K562 (cell line): ENCODE results near the gene MPHOSPH8. TPM values are rescaled to one million over a fixed set of nuclear protein-coding genes. Genes with fewer than 3 reads are reported as not detected.

ENCODE experiments used
- ATAC-seq: fragments of 200-7000 bp; cut with Tn5 transposase; 3 replicates; pipeline ENCODE4 v1.9.1; 2020; ENCODE audit warnings: moderate library complexity
- BruUV-seq: library from RNA; stranded (reverse); fragments of 400-500 nt; replicated peaks from 2 replicates; lab custom pipeline; 2021; lab: Mats Ljungman, UMichigan
- CTCF ChIA-PET: fragments of 300-600 bp; formaldehyde crosslinking; extraction: SDS; loops from one replicate; lab custom pipeline; 2021; ENCODE audit warnings: low intra/inter-chr PET ratio; lab: Yijun Ruan, JAX
- POLR2A ChIA-PET: fragments of 300-600, 350-650 bp; sonication (Branson Sonifier 250); formaldehyde crosslinking; extraction: SDS; loops from one replicate; lab custom pipeline; 2021; ENCODE audit warnings: antibody characterized with exemption, inconsistent platforms; lab: Yijun Ruan, JAX
- DNase-seq, 4 experiments: peaks; one replicate each; pipeline versions ENCODE4 v3.0.0 to v3.0.0-alpha.2; 2011 to 2018; ENCODE audit warnings: low spot score in 3 of 4, mixed read lengths in 3 of 4; ENCODE audit errors: extremely low read depth in 1 of 4
- FAIRE-seq: peaks from 2 replicates; lab custom pipeline; 2011; peaks lifted over from hg19 to GRCh38; lab: Jason Lieb, UNC
- H2AFZ ChIP-seq: 2 replicates; pipeline ENCODE4 v1.6.0; 2011; ENCODE audit warnings: low read depth, low read length, control low read depth, inconsistent platforms
- H3K27ac ChIP-seq: fragments of 200-600 bp; 3 replicates; pipeline ENCODE4 v1.8.0; 2011; ENCODE audit warnings: low read depth, mild to moderate bottlenecking, control low read depth, inconsistent platforms, low read length, moderate library complexity, mixed read lengths; ENCODE audit errors: extremely low read depth
- H3K27me3 ChIP-seq, 2 experiments: fragments of 300-600 bp in 1 of 2; 2 replicates in 1 of 2; 3 replicates in 1 of 2; pipeline versions ENCODE4 v1.6.0 to v1.8.0; 2011; ENCODE audit warnings: inconsistent platforms in 2 of 2, low read length in 2 of 2, mild to moderate bottlenecking in 1 of 2, mixed read lengths in 1 of 2, moderate library complexity in 1 of 2; ENCODE audit not compliant: control insufficient read depth in 2 of 2, insufficient read depth in 2 of 2
- H3K36me3 ChIP-seq: fragments of 300-600 bp; 3 replicates; pipeline ENCODE4 v1.8.0; 2011; ENCODE audit warnings: mild to moderate bottlenecking, low read length, inconsistent platforms; ENCODE audit not compliant: control insufficient read depth, insufficient read depth
- H3K4me1 ChIP-seq, 2 experiments: fragments of 200-600 bp in 1 of 2; replicated peaks in 1 of 2; 2 replicates in 1 of 2; 3 replicates in 1 of 2; pipeline versions ENCODE4 v1.5.1 to v1.8.0; 2011; ENCODE audit warnings: inconsistent platforms in 2 of 2, low read length in 2 of 2, mild to moderate bottlenecking in 1 of 2, mixed read lengths in 1 of 2, moderate library complexity in 1 of 2; ENCODE audit not compliant: control insufficient read depth in 2 of 2, insufficient read depth in 2 of 2
- H3K4me2 ChIP-seq: 2 replicates; pipeline ENCODE4 v1.6.1; 2011; ENCODE audit warnings: low read length, control low read depth, inconsistent platforms, mixed read lengths; ENCODE audit not compliant: insufficient read depth
- H3K4me3 ChIP-seq: fragments of 200-600 bp; sonication (generic), shearing (Covaris generic); 2 replicates; pipeline ENCODE4 v1.5.1; 2016; ENCODE audit warnings: control low read depth, inconsistent platforms
- H3K79me2 ChIP-seq: fragments of 200-600 bp; 3 replicates; pipeline ENCODE4 v1.8.0; 2011; ENCODE audit warnings: low read length, inconsistent platforms; ENCODE audit not compliant: control insufficient read depth, insufficient read depth
- H3K9ac ChIP-seq, 2 experiments: 2 replicates each; pipeline versions ENCODE4 v1.6.0 to v1.6.1; 2011; ENCODE audit warnings: low read depth in 2 of 2, low read length in 2 of 2, control low read depth in 1 of 2, inconsistent platforms in 1 of 2, mild to moderate bottlenecking in 1 of 2, mixed read lengths in 1 of 2; ENCODE audit not compliant: insufficient read depth in 1 of 2
- H3K9me1 ChIP-seq: one replicate; pipeline ENCODE4 v1.6.0; 2011; ENCODE audit warnings: inconsistent platforms, mild to moderate bottlenecking, low read length, moderate library complexity; ENCODE audit not compliant: control insufficient read depth, insufficient read depth
- H3K9me3 ChIP-seq: replicated peaks from 2 replicates; pipeline ENCODE4 v1.5.1; 2011; ENCODE audit warnings: low read depth, low read length, inconsistent platforms; ENCODE audit not compliant: control insufficient read depth, insufficient read depth
- H4K20me1 ChIP-seq: replicated peaks from 2 replicates; pipeline ENCODE4 v1.6.1; 2011; ENCODE audit warnings: low read length, inconsistent platforms, mixed read lengths; ENCODE audit not compliant: control insufficient read depth, insufficient read depth
- ESRRA ChIP-seq: fragments of 450-650 bp; IDR thresholded peaks from 2 replicates; pipeline ENCODE4 v1.6.1; 2014; ENCODE audit warnings: low read depth, mild to moderate bottlenecking, moderate library complexity, borderline replicate concordance
- MCM5 ChIP-seq: fragments of 450-650 bp; IDR thresholded peaks from 2 replicates; pipeline ENCODE4 v1.6.1; 2016; ENCODE audit warnings: low read depth
- PTTG1 ChIP-seq: fragments of 450-650 bp; IDR thresholded peaks from 2 replicates; pipeline ENCODE4 v1.6.1; 2016; ENCODE audit warnings: low read depth, mild to moderate bottlenecking, missing genetic modification characterization, missing compliant biosample characterization
- RHOXF2B ChIP-seq: fragments of 250-450 bp; sonication (Bioruptor Pico); conservative IDR thresholded peaks from 2 replicates; pipeline ENCODE4 v1.5.1; 2021
- SMAD1 ChIP-seq: fragments of 150-350 bp; IDR thresholded peaks from 2 replicates; pipeline ENCODE4 v1.6.1; 2014; ENCODE audit warnings: low read length, low read depth; ENCODE audit not compliant: partially characterized antibody
- TAF7 ChIP-seq: fragments of 450-650 bp; IDR thresholded peaks from 2 replicates; pipeline ENCODE4 v1.6.1; 2016; ENCODE audit warnings: missing genetic modification characterization, missing compliant biosample characterization
- ZNF133 ChIP-seq: fragments of 250-450 bp; sonication (Bioruptor Pico); IDR thresholded peaks from 2 replicates; pipeline ENCODE4 v1.4.0; 2020; ENCODE audit warnings: mild to moderate bottlenecking
- ZNF217 ChIP-seq: sonication (generic); formaldehyde crosslinking; IDR thresholded peaks from 2 replicates; pipeline ENCODE4 v1.8.0; 2022; ENCODE audit warnings: mild to moderate bottlenecking, missing genetic modification reagents
- ZNF408 ChIP-seq: fragments of 250-450 bp; sonication (Bioruptor Pico); IDR thresholded peaks from 2 replicates; pipeline ENCODE4 v1.4.0; 2020; ENCODE audit warnings: low read depth, mild to moderate bottlenecking, moderate library complexity
- ZSCAN32 ChIP-seq: fragments of 450-650 bp; formaldehyde crosslinking; IDR thresholded peaks from 2 replicates; pipeline ENCODE4 v1.4.0; 2020; ENCODE audit warnings: mild to moderate bottlenecking, moderate library complexity
- WGBS: fragments of 100-300 bp; shearing (Covaris generic); methylation state at CpG from one replicate; pipeline ENCODE4 v1.1.6; 2016; ENCODE audit warnings: low coverage, mixed read lengths; ENCODE audit not compliant: insufficient coverage; ENCODE audit errors: missing lambda C conversion rate; 5-methylcytosine and 5-hydroxymethylcytosine counted together
- in situ Hi-C: fragments of 300-500 bp; cut with MboI; formaldehyde crosslinking; loops from 4 replicates; pipeline ENCODE4 v1.15.0; 2018; ENCODE audit warnings: inconsistent platforms, mixed read lengths
- intact Hi-C: fragments of 100-400 bp; cut with micrococcal nuclease; formaldehyde crosslinking; loops from 2 replicates; pipeline ENCODE4 v1.14.2; 2022
- polyA plus RNA-seq, 8 experiments: library from polyadenylated mRNA; depleted of rRNA in 4 of 8; stranded (reverse) in 5 of 8; unstranded in 3 of 8; fragments of >200 nt; fragmentation: Nextera tagmentation in 2 of 8; fragmentation: Illumina TruSeq in 1 of 8; extraction: Ambion mirVana in 2 of 8; extraction: Trizol in 1 of 8; gene quantifications; 2 replicates each; pipeline versions ENCODE4 v1.2.1 to v1.2.3, GENCODE V29; 2011 to 2014; ENCODE audit warnings: inconsistent platforms in 1 of 8, missing spikeins in 1 of 8
- total RNA-seq, 7 experiments: library from RNA; depleted of rRNA in 6 of 7; stranded (reverse); fragments of >200 nt in 6 of 7; fragmentation: Illumina TruSeq in 2 of 7; extraction: Trizol in 2 of 7; gene quantifications; 2 replicates each; pipeline versions ENCODE4 v1.2.1 to v1.2.3, GENCODE V29; 2011 to 2021; ENCODE audit warnings: low replicate concordance in 1 of 7
- TF ChIP-seq, protein P1 (sequence below): fragments of 250-450 bp; sonication (Bioruptor Pico); IDR thresholded peaks from 2 replicates; pipeline ENCODE4 v1.5.0; 2021

Gene MPHOSPH8
- total and polyA plus RNA-seq, 9 of the 15 experiments (the other 6 are each of a cell fraction or from before 2014, with no cell fraction given), result 10.3 to 24.8 (median 16.6) TPM

DNA sequence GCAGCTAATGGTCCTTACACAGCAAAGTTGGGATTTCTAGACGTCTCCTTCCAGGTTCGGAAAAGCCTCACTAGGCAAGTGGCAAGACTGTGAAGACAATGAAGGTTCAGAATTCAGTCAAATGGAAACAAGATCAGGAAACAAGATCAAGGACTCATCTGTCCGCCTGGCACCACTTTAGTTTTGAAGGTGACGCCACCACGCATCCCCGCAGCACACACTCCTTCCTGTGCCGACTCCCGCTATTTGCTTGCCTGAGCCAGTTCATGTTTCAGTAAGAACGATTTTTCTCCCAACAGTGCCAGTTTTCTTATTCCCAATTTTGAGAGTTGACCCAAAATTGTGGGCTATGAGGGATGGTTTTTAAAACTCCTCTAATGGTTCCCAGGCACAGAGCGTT lies 41.4 kb downstream of the MPHOSPH8 start:
- H2AFZ ChIP-seq, result no peak overlapping the region
- DNase-seq (no peak), ATAC-seq (no peak), FAIRE-seq (no peak)
- H4K20me1 ChIP-seq, result no peaks in the 10 kb centered on the region
- H3K4me1 ChIP-seq, result no peaks in the 10 kb centered on the region
- TF ChIP-seq TAF7 (tag) (no peak), ZNF408 (CRISPR knock-in tag) (no peak), ZNF217 (CRISPR knock-in tag) (no peak)
- TF ChIP-seq, protein P1, sequence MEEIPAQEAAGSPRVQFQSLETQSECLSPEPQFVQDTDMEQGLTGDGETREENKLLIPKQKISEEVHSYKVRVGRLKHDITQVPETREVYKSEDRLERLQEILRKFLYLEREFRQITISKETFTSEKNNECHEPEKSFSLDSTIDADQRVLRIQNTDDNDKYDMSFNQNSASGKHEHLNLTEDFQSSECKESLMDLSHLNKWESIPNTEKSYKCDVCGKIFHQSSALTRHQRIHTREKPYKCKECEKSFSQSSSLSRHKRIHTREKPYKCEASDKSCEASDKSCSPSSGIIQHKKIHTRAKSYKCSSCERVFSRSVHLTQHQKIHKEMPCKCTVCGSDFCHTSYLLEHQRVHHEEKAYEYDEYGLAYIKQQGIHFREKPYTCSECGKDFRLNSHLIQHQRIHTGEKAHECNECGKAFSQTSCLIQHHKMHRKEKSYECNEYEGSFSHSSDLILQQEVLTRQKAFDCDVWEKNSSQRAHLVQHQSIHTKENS (CRISPR knock-in tag), result no peak
- intact Hi-C loops (no loop called here), in situ Hi-C loops (no loop called here)
- no peaks in the 10 kb centered on the region for H3K27me3 ChIP-seq
- CTCF ChIA-PET, result no interaction called here
- POLR2A ChIA-PET, result no interaction called here
- H3K9me1 ChIP-seq, result no peaks in the 10 kb centered on the region
- H3K79me2 ChIP-seq, result no peaks in the 10 kb centered on the region
- BruUV-seq, result no TSS peak
- no peak overlapping the region for H3K9ac ChIP-seq
- H3K4me2 ChIP-seq, result no peak overlapping the region
- H3K9me3 ChIP-seq, result no peaks in the 10 kb centered on the region
- 92% methylated on average over 5 of the region's 10 CpGs for WGBS
- no peak overlapping the region for H3K4me3 ChIP-seq
- H3K27ac ChIP-seq, result no peak overlapping the region
- peaks cover 69% of the 10 kb centered on the region for H3K36me3 ChIP-seq

DNA sequence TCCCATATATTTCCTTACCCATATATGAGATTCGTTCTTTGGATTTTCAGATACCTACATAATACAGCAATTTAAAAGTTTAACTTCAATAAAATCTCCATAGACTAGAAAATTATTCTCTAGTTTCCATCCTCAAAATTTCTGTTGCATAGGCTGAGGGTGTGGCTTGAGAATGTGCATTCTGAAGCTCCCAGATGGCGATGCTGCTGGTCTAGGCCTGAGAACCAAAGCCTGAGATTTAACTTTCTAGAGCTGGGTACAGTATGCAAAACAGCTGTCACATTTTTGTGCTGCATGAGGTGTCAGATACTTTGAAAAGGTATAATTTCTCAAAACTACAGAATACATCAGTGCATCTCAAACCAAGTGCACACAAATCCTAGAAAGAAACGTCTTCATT lies 42.7 kb downstream of the MPHOSPH8 start:
- TF ChIP-seq ESRRA, result no peak
- TF ChIP-seq SMAD1, result no peak
- no peak for TF ChIP-seq PTTG1 (tag)
- no peak for TF ChIP-seq ZNF133 (CRISPR knock-in tag)
- TF ChIP-seq RHOXF2B, result no peak
- TF ChIP-seq MCM5, result no peak
- TF ChIP-seq ZSCAN32 (CRISPR knock-in tag), result no peak
- no peaks in the 10 kb centered on the region for H3K79me2 ChIP-seq
- no peak overlapping the region for H3K9ac ChIP-seq
- ChIA-PET CTCF (no interaction called here), POLR2A (no interaction called here)
- no peak overlapping the region for H3K4me2 ChIP-seq
- no TSS peak for BruUV-seq
- 85% methylated on average over 3 of the region's 3 CpGs for WGBS
- H3K4me3 ChIP-seq, result no peak overlapping the region
- peaks cover 56% of the 10 kb centered on the region for H3K36me3 ChIP-seq
- H4K20me1 ChIP-seq, result no peaks in the 10 kb centered on the region
- FAIRE-seq (no peak), DNase-seq (no peak), ATAC-seq (no peak)
- no peak overlapping the region for H3K27ac ChIP-seq
- no peaks in the 10 kb centered on the region for H3K9me3 ChIP-seq
- no peak overlapping the region for H2AFZ ChIP-seq
- intact Hi-C loops, result no loop called here
- H3K4me1 ChIP-seq, result no peaks in the 10 kb centered on the region
- in situ Hi-C loops, result no loop called here
- H3K9me1 ChIP-seq, result no peaks in the 10 kb centered on the region
- no peaks in the 10 kb centered on the region for H3K27me3 ChIP-seq
